H9 (cell line): ENCODE data around the gene LAYN. TPM values are rescaled to one million over a fixed set of nuclear protein-coding genes. Genes with fewer than 3 reads are reported as not detected.

ENCODE experiments used
- DNase-seq: peaks from one replicate; pipeline ENCODE4 v3.0.0-alpha.2; 2017
- H2AFZ ChIP-seq: one replicate; pipeline ENCODE4 v1.6.1; 2013; ENCODE audit warnings: mild to moderate bottlenecking, low read length, control low read depth, moderate library complexity
- H2AK5ac ChIP-seq: 2 replicates; pipeline ENCODE4 v1.6.1; 2013; ENCODE audit warnings: low read length, control low read depth, mixed read lengths; ENCODE audit not compliant: insufficient read length
- H2BK120ac ChIP-seq: one replicate; pipeline ENCODE4 v1.6.1; 2013; ENCODE audit warnings: low read depth, mild to moderate bottlenecking, low read length, control low read depth, inconsistent platforms; ENCODE audit not compliant: poor library complexity, severe bottlenecking
- H2BK12ac ChIP-seq: 2 replicates; pipeline ENCODE4 v1.6.1; 2013; ENCODE audit warnings: low read length, control low read depth, mixed read lengths, low read depth; ENCODE audit not compliant: insufficient read length
- H2BK15ac ChIP-seq: 2 replicates; pipeline ENCODE4 v1.6.1; 2013; ENCODE audit warnings: low read depth, low read length, control low read depth
- H2BK20ac ChIP-seq: one replicate; pipeline ENCODE4 v1.6.1; 2013; ENCODE audit warnings: low read depth, mild to moderate bottlenecking, low read length, control low read depth, inconsistent platforms; ENCODE audit not compliant: poor library complexity, severe bottlenecking
- H2BK5ac ChIP-seq: 2 replicates; pipeline ENCODE4 v1.6.1; 2013; ENCODE audit warnings: low read length, control low read depth, mixed read lengths; ENCODE audit not compliant: insufficient read length
- H3K14ac ChIP-seq: 2 replicates; pipeline ENCODE4 v1.6.1; 2013; ENCODE audit warnings: low read length, control low read depth; ENCODE audit not compliant: insufficient read depth
- H3K18ac ChIP-seq: 2 replicates; pipeline ENCODE4 v1.6.1; 2013; ENCODE audit warnings: low read depth, mild to moderate bottlenecking, mixed read lengths, low read length, control low read depth; ENCODE audit not compliant: insufficient read length
- H3K23ac ChIP-seq: 2 replicates; pipeline ENCODE4 v1.6.1; 2013; ENCODE audit warnings: low read length, control low read depth, mixed read lengths, low read depth; ENCODE audit not compliant: insufficient read length
- H3K23me2 ChIP-seq: 2 replicates; pipeline ENCODE4 v1.6.1; 2013; ENCODE audit warnings: low read depth, mild to moderate bottlenecking, mixed read lengths, low read length, control low read depth; ENCODE audit not compliant: insufficient read length, poor library complexity, severe bottlenecking
- H3K27ac ChIP-seq: 2 replicates; pipeline ENCODE4 v1.5.1; 2013; ENCODE audit warnings: low read length, control low read depth, mixed read lengths, low read depth; ENCODE audit not compliant: insufficient read length
- H3K27me3 ChIP-seq: 2 replicates; pipeline ENCODE4 v1.6.1; 2013; ENCODE audit warnings: low read length, control low read depth, inconsistent platforms; ENCODE audit not compliant: insufficient read depth
- H3K4ac ChIP-seq: 2 replicates; pipeline ENCODE4 v1.6.1; 2013; ENCODE audit warnings: low read depth, mild to moderate bottlenecking, control low read depth, inconsistent platforms, low read length, moderate library complexity
- H3K4me1 ChIP-seq: 2 replicates; pipeline ENCODE4 v1.6.1; 2013; ENCODE audit warnings: low read length, control low read depth, inconsistent platforms; ENCODE audit not compliant: insufficient read depth
- H3K4me2 ChIP-seq: 2 replicates; pipeline ENCODE4 v1.6.1; 2013; ENCODE audit warnings: low read length, control low read depth, mixed read lengths; ENCODE audit not compliant: insufficient read length, insufficient read depth
- H3K56ac ChIP-seq: 2 replicates; pipeline ENCODE4 v1.6.1; 2013; ENCODE audit warnings: low read depth, mild to moderate bottlenecking, mixed read lengths, low read length, control low read depth; ENCODE audit not compliant: insufficient read length
- H3K79me1 ChIP-seq: 2 replicates; pipeline ENCODE4 v1.6.1; 2013; ENCODE audit warnings: low read depth, mild to moderate bottlenecking, moderate library complexity, low read length, control low read depth, inconsistent platforms; ENCODE audit not compliant: insufficient read depth, poor library complexity, severe bottlenecking
- H3K79me2 ChIP-seq: 2 replicates; pipeline ENCODE4 v1.6.1; 2013; ENCODE audit warnings: low read length, control low read depth, inconsistent platforms; ENCODE audit not compliant: insufficient read depth
- H3K9ac ChIP-seq: 2 replicates; pipeline ENCODE4 v1.6.1; 2013; ENCODE audit warnings: low read length, control low read depth, mixed read lengths; ENCODE audit not compliant: insufficient read length; ENCODE audit errors: extremely low read depth
- H3K9me3 ChIP-seq: one replicate; pipeline ENCODE4 v1.6.1; 2013; ENCODE audit warnings: low read depth, low read length, inconsistent platforms; ENCODE audit not compliant: control insufficient read depth
- H3T11ph ChIP-seq: one replicate; pipeline ENCODE4 v1.6.1; 2013; ENCODE audit warnings: mild to moderate bottlenecking, low read length, control low read depth, inconsistent platforms
- H4K20me1 ChIP-seq: one replicate; pipeline ENCODE4 v1.6.1; 2013; ENCODE audit not compliant: control insufficient read depth, insufficient read length, insufficient read depth
- H4K5ac ChIP-seq: 2 replicates; pipeline ENCODE4 v1.6.1; 2013; ENCODE audit warnings: low read depth, mild to moderate bottlenecking, mixed read lengths, low read length, control low read depth; ENCODE audit not compliant: insufficient read length
- H4K8ac ChIP-seq: replicated peaks from 2 replicates; pipeline ENCODE4 v1.6.1; 2013; ENCODE audit warnings: low read length, control low read depth, mixed read lengths, low read depth; ENCODE audit not compliant: insufficient read length
- H4K91ac ChIP-seq: 2 replicates; pipeline ENCODE4 v1.6.1; 2013; ENCODE audit warnings: low read depth, mild to moderate bottlenecking, moderate library complexity, mixed read lengths, low read length, control low read depth; ENCODE audit not compliant: insufficient read length
- H3K27ac Mint-ChIP-seq, 3 experiments: 2 replicates in 2 of 3; 3 replicates in 1 of 3; pipeline ENCODE4 v1.8.0; 2020 to 2021; ENCODE audit warnings: mixed read lengths in 3 of 3, mild to moderate bottlenecking in 1 of 3, moderate library complexity in 1 of 3
- H3K27me3 Mint-ChIP-seq: 2 replicates; pipeline ENCODE4 v1.8.0; 2021; ENCODE audit warnings: low read depth, mild to moderate bottlenecking, moderate library complexity, mixed read lengths
- H3K36me3 Mint-ChIP-seq, 3 experiments: 2 replicates in 2 of 3; 3 replicates in 1 of 3; pipeline ENCODE4 v1.8.0; 2020 to 2021; ENCODE audit warnings: low read depth in 3 of 3, mixed read lengths in 3 of 3; ENCODE audit not compliant: insufficient read depth in 1 of 3
- H3K4me1 Mint-ChIP-seq, 2 experiments: 2 replicates each; pipeline ENCODE4 v1.8.0; 2020; ENCODE audit warnings: mixed read lengths in 2 of 2
- H3K4me3 Mint-ChIP-seq, 2 experiments: 2 replicates in 1 of 2; 3 replicates in 1 of 2; pipeline ENCODE4 v1.8.0; 2020 to 2021; ENCODE audit warnings: mild to moderate bottlenecking in 2 of 2, mixed read lengths in 2 of 2, moderate library complexity in 1 of 2
- H3K9me3 Mint-ChIP-seq, 2 experiments: 2 replicates in 1 of 2; 3 replicates in 1 of 2; pipeline ENCODE4 v1.8.0; 2020; ENCODE audit warnings: mild to moderate bottlenecking in 2 of 2, mixed read lengths in 2 of 2, moderate library complexity in 1 of 2
- WGBS: extraction: QIAGEN DNeasy Blood & Tissue Kit; methylation state at CpG from one replicate; pipeline ENCODE4 v1.1.7; 2013; ENCODE audit warnings: missing lambda C conversion rate, low lambda C conversion rate, mixed read lengths; ENCODE audit not compliant: insufficient read length; ENCODE audit errors: extremely low coverage; 5-methylcytosine and 5-hydroxymethylcytosine counted together
- total RNA-seq: library from RNA; stranded (reverse); gene quantifications from 2 replicates; pipeline ENCODE4 v1.2.1, GENCODE V29; 2021
- TF ChIP-seq, protein P1 (sequence below): fragments of 200-600 bp; sonication (generic); conservative IDR thresholded peaks from 3 replicates; pipeline ENCODE4 v1.8.0; 2021; ENCODE audit warnings: antibody characterized with exemption, mild to moderate bottlenecking

The LAYN gene
- total RNA-seq, 1 experiment from 2014 or later, result 3.1 TPM

DNA sequence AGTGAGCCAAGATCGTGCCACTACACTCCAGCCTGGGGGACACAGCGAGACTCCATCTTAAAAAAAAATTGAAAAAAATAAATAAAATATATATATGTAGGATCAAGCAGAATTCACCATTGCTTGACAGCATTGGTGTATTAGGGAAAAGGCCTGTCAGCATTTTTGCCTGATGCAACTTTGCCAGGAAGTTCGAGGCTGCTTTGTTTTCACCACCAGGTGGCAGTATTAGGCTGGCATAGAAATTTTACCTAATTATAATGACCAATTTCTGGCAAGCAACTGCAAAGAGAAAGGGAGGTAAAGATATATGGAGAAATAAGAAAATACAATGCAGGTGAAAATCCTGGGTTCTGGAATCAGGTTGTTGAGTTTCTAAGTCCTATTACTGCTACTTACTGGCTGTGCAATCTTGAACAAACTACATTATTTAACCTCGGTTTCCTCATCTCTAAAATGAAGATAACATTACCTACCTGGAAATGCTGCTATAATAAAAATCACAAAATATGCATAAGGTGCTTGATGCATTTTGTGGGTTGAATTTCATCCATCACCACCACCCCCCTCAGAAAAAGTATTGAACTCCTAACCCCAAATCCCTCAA lies 24.7 kb downstream of the LAYN start:
- Histone ChIP-seq H3K4ac (no peak overlapping the region), H3K14ac (no peak overlapping the region), H3K4me2 (no peak overlapping the region), H4K20me1 (no peaks in the 10 kb centered on the region), H3K9me3 (no peaks in the 10 kb centered on the region), H2AFZ (no peak overlapping the region), H2BK5ac (no peak overlapping the region), H4K5ac (no peak overlapping the region), H2AK5ac (no peak overlapping the region), H3K27ac (no peak overlapping the region), H4K91ac (no peak overlapping the region), H2BK12ac (no peak overlapping the region), H3K79me1 (no peaks in the 10 kb centered on the region), H3K27me3 (no peaks in the 10 kb centered on the region), H2BK15ac (no peak overlapping the region), H2BK120ac (no peak overlapping the region), H3K4me1 (peaks cover 6% of the 10 kb centered on the region; the same call in 1 of the 2 replicates), H3T11ph (no peak overlapping the region), H3K79me2 (no peaks in the 10 kb centered on the region), H3K23me2 (no peaks in the 10 kb centered on the region), H3K18ac (no peak overlapping the region), H3K23ac (no peak overlapping the region), H2BK20ac (peak overlapping the region; percentile 64), H3K56ac (no peak overlapping the region), H3K9ac (no peak overlapping the region), H4K8ac (no peak overlapping the region)
- peak; percentile 53 for DNase-seq
- TF ChIP-seq, protein P1, sequence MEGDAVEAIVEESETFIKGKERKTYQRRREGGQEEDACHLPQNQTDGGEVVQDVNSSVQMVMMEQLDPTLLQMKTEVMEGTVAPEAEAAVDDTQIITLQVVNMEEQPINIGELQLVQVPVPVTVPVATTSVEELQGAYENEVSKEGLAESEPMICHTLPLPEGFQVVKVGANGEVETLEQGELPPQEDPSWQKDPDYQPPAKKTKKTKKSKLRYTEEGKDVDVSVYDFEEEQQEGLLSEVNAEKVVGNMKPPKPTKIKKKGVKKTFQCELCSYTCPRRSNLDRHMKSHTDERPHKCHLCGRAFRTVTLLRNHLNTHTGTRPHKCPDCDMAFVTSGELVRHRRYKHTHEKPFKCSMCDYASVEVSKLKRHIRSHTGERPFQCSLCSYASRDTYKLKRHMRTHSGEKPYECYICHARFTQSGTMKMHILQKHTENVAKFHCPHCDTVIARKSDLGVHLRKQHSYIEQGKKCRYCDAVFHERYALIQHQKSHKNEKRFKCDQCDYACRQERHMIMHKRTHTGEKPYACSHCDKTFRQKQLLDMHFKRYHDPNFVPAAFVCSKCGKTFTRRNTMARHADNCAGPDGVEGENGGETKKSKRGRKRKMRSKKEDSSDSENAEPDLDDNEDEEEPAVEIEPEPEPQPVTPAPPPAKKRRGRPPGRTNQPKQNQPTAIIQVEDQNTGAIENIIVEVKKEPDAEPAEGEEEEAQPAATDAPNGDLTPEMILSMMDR, result peak; percentile 96
- no peaks in the 10 kb centered on the region for H3K9me3 Mint-ChIP-seq
- no peaks in the 10 kb centered on the region for H3K27me3 Mint-ChIP-seq
- H3K36me3 Mint-ChIP-seq, result no peaks in the 10 kb centered on the region
- H3K27ac Mint-ChIP-seq, result no peak overlapping the region
- WGBS, result no CpG with 5 or more reads among the region's 4 CpGs
- H3K4me1 Mint-ChIP-seq, result peaks cover 35 to 38% of the 10 kb centered on the region in 2 experiments
- H3K4me3 Mint-ChIP-seq, result no peak overlapping the region
